ENCODE results near the gene DDX42. TPM values are rescaled to one million over a fixed set of nuclear protein-coding genes. Genes with fewer than 3 reads are reported as not detected.

Gene DDX42
- total RNA-seq, 4 donors from 2014 or later, result 56.9 to 222 (median 84.9) TPM

DNA sequence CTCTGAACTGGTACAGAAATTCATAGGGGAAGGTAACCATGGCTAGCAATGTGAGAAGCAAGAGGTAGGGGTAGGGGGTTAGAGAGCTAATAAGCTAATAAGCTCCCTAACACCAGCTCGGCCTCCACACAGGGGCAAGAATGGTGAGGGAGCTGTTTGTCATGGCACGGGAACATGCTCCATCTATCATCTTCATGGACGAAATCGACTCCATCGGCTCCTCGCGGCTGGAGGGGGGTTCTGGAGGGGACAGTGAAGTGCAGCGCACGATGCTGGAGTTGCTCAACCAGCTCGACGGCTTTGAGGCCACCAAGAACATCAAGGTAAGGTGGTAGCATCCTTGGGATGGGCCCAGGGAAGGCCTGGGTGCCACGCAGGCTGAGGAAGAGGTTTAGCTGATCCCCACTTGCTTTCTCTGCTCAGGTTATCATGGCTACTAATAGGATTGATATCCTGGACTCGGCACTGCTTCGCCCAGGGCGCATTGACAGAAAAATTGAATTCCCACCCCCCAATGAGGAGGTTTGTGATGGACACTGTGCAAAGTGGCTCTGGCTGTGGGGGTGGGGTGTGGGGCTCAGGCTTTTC lies 57.0 kb downstream of the DDX42 start:
- peaks cover 43% of the 10 kb centered on the region for H3K4me1 ChIP-seq

DNA sequence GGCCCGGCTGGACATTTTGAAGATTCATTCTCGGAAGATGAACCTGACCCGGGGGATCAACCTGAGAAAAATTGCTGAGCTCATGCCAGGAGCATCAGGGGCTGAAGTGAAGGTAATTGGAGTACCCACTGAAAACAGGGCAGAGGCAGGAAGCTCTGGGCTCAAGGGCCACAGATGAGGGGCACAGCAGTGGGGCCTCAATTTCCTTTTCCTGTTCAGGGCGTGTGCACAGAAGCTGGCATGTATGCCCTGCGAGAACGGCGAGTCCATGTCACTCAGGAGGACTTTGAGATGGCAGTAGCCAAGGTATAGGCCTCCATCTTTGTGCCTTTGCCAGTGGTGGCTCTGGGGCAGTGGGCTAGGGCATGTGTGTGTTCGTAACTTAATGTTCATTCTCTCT lies 57.5 kb downstream of the DDX42 start:
- Histone ChIP-seq H3K27me3 (no peaks in the 10 kb centered on the region), H3K4me1 (peaks cover 40% of the 10 kb centered on the region), H3K27ac (no peak overlapping the region), H3K9me3 (no peaks in the 10 kb centered on the region), H3K36me3 (peaks cover 73% of the 10 kb centered on the region), H3K4me3 (no peak overlapping the region)
- no peak for DNase-seq (ENCODE audit: low spot score in 2 of 2)
- WGBS, result 58% methylated on average over 8 of the region's 8 CpGs
- TF ChIP-seq POLR2AphosphoS5 (IDR thresholded peaks at IDR 0.05) (no peak), POLR2A (IDR thresholded peaks at IDR 0.05) (no peak), EP300 (IDR thresholded peaks at IDR 0.05) (no peak)
- TF ChIP-seq, protein P1, sequence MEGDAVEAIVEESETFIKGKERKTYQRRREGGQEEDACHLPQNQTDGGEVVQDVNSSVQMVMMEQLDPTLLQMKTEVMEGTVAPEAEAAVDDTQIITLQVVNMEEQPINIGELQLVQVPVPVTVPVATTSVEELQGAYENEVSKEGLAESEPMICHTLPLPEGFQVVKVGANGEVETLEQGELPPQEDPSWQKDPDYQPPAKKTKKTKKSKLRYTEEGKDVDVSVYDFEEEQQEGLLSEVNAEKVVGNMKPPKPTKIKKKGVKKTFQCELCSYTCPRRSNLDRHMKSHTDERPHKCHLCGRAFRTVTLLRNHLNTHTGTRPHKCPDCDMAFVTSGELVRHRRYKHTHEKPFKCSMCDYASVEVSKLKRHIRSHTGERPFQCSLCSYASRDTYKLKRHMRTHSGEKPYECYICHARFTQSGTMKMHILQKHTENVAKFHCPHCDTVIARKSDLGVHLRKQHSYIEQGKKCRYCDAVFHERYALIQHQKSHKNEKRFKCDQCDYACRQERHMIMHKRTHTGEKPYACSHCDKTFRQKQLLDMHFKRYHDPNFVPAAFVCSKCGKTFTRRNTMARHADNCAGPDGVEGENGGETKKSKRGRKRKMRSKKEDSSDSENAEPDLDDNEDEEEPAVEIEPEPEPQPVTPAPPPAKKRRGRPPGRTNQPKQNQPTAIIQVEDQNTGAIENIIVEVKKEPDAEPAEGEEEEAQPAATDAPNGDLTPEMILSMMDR (IDR thresholded peaks at IDR 0.05), result no peak

More for the DNA sequence above, 57.0 kb downstream of the DDX42 start:
- 69% methylated on average over 14 of the region's 15 CpGs for WGBS
- Histone ChIP-seq H3K36me3 (peaks cover 70% of the 10 kb centered on the region), H3K4me3 (no peak overlapping the region), H3K27me3 (no peaks in the 10 kb centered on the region), H3K9me3 (no peaks in the 10 kb centered on the region), H3K27ac (no peak overlapping the region)
- DNase-seq (ENCODE audit: low spot score in 2 of 2), result no peak
- no peak for TF ChIP-seq POLR2AphosphoS5 (IDR thresholded peaks at IDR 0.05)

DNA sequence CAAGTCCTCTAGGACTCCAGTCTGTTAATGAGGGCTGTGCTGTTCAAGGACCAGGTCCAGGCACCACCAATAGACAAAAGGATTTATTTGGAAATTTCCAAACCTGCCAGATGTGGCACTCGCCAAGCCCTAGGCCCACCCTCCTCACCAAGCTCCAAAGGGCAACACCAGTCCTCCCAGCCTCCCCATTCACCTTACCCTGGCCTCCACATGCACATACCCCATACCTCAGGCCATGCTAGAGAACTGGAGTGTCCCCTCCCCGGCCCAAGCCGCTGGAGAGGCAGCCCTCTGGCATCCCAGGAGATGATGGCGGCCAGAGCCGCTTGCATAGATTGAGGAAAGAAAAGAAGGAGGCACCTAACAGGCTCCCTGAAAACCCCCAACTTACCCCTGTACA lies 58.0 kb downstream of the DDX42 start:
- no peaks in the 10 kb centered on the region for H3K9me3 ChIP-seq
- H3K27ac ChIP-seq, result no peak overlapping the region
- no peak overlapping the region for H3K4me3 ChIP-seq
- 76% methylated on average over 5 of the region's 5 CpGs for WGBS
- H3K4me1 ChIP-seq, result peaks cover 45% of the 10 kb centered on the region
- TF ChIP-seq, protein P1 (IDR thresholded peaks at IDR 0.05), result no peak
- TF ChIP-seq POLR2A (IDR thresholded peaks at IDR 0.05), result no peak
- no peak for TF ChIP-seq EP300 (IDR thresholded peaks at IDR 0.05)
- TF ChIP-seq POLR2AphosphoS5 (IDR thresholded peaks at IDR 0.05), result no peak
- peaks cover 78% of the 10 kb centered on the region for H3K36me3 ChIP-seq
- H3K27me3 ChIP-seq, result no peaks in the 10 kb centered on the region
- no peak for DNase-seq (ENCODE audit: low spot score in 2 of 2)

DNA sequence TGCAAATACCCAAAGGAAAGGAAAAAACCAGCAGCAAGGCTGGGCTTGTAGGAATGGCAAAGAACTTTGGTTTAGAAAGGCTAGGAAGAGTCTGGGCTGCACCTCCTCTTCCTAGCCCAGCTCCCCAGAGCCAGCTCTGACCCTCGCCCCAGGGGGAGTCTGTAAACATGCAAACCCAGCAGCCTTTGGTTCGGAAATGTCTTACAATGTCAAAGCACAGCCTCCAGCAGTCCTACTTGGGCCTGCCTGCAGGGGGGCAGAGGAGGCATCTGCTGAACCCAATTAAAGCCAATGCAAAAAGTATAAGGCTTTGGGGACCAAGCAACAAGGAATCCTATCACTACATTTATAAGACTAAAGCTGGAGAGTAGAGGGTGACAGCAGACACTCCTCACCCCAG lies 58.5 kb downstream of the DDX42 start:
- Histone ChIP-seq H3K4me3 (no peak overlapping the region), H3K27ac (no peak overlapping the region), H3K4me1 (peaks cover 49% of the 10 kb centered on the region), H3K9me3 (no peaks in the 10 kb centered on the region), H3K27me3 (no peaks in the 10 kb centered on the region), H3K36me3 (peaks cover 81% of the 10 kb centered on the region)
- 55% methylated on average over 2 of the region's 2 CpGs for WGBS
- DNase-seq (ENCODE audit: low spot score in 2 of 2), result no peak
- TF ChIP-seq, protein P1 (IDR thresholded peaks at IDR 0.05), result no peak
- TF ChIP-seq POLR2A (IDR thresholded peaks at IDR 0.05) (no peak), POLR2AphosphoS5 (IDR thresholded peaks at IDR 0.05) (no peak), EP300 (IDR thresholded peaks at IDR 0.05) (no peak)

DNA sequence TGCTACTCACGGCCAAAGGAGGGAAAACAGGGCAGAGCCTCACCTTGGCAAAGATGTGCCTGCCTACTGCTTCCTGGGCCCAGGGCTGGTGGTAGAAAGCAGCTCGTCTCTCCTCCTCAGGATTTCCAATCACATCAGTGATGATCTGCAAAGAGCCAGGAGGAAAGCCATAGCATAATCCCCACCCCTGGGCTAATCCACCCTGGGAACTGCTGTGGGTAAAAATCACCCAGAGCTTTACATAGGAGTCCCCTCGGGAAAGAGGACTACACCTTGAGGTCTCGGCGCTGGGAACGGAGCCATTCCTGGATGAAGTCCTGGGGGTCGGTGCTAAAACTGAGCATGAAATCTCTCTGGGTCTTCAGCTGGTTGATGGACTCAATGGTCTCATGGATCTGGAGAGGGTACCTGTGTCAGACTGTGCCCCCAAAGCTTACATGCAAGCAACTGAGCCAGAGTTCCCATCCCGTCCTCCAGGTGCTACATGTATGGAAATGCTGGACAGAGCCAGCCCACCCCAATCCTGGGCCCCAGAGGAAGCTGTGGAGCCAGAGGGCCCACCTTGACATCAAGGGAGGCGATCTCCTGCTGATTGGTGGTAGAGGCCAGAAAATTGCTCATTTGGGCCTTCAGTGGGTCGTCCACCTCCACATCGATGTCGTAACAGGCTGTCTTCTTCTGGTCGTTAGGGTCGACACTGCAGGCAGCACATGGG lies 59.2 kb downstream of the DDX42 start:
- Histone ChIP-seq H3K4me3 (no peak overlapping the region), H3K4me1 (peaks cover 53% of the 10 kb centered on the region), H3K27ac (no peak overlapping the region), H3K27me3 (no peaks in the 10 kb centered on the region), H3K9me3 (no peaks in the 10 kb centered on the region), H3K36me3 (peaks cover 83% of the 10 kb centered on the region)
- TF ChIP-seq EP300 (IDR thresholded peaks at IDR 0.05), result no peak
- no peak for TF ChIP-seq POLR2A (IDR thresholded peaks at IDR 0.05)
- TF ChIP-seq, protein P1 (IDR thresholded peaks at IDR 0.05), result no peak
- TF ChIP-seq POLR2AphosphoS5 (IDR thresholded peaks at IDR 0.05), result no peak
- no peak for DNase-seq (ENCODE audit: low spot score in 2 of 2)
- WGBS, result 69% methylated on average over 14 of the region's 14 CpGs

Data from suprapubic skin (tissue), 4 donors.